ENCODE results near the gene LCLAT1. TPM values are rescaled to one million over a fixed set of nuclear protein-coding genes. Genes with fewer than 3 reads are reported as not detected.
A peak's percentile ranks its signal among the peaks of the same experiment; 100 is the strongest.
"Not testable (repeated sequence)": the region's sequence is repeated elsewhere in the genome, so short reads cannot be mapped to it uniquely, and the experiment has no call there.

LCLAT1 gene
- total RNA-seq, 1 donor from 2014 or later: 13.0 TPM

DNA sequence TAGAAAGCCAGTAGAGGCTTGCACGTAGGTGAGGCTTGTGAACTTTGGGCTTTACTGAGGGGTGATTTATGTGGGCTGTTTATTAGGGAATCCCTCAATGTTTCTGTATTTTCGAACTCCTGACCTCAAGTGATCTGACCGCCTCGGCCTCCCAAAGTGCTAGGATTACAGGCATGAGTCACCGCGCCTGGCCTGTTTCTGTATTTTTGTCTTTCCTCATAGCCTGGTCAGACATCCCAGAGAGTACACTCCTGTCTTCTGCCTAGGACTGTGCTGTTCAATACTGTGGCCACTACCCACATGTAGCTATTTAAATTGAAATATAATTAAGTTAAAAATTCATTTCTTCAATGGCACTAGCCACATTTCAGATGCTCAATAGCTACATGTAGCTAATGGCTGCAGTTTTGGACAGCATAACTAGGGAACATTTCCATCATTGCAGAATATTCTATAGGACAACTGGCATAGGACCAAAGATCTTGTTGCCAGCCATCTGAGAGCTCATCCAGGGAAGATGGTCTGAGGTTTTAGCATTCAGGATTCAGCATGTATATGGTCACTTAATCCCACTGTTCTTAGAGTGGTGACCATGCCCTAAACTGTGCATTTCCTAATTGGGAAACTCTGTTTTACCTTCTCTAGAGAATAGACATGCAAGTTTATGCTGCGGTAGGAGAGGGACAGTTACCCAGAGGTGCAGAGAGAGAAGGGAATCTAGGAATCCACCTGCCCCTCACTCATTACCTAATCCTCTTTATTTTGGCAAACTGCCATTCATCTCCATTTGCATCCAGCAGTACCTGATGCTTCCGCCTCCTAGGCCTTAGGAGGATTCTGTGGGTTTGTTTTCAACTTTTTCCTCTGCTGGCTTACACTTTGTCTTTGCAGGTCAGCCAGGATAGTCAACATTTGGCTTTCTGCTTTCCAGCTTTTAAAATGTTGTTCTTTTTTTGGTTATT lies 64.4 kb downstream of the LCLAT1 start:
- Histone ChIP-seq H3K4me3 (no peak overlapping the region), H3K4me1 (peaks cover 26% of the 10 kb centered on the region), H3K27me3 (ENCODE audit: low read depth) (no peaks in the 10 kb centered on the region), H3K36me3 (no peaks in the 10 kb centered on the region), H3K27ac (no peak overlapping the region), H3K9me3 (no peaks in the 10 kb centered on the region)
- no peak for DNase-seq
- ATAC-seq: peak; percentile 65 to 72
- TF ChIP-seq, protein P1, sequence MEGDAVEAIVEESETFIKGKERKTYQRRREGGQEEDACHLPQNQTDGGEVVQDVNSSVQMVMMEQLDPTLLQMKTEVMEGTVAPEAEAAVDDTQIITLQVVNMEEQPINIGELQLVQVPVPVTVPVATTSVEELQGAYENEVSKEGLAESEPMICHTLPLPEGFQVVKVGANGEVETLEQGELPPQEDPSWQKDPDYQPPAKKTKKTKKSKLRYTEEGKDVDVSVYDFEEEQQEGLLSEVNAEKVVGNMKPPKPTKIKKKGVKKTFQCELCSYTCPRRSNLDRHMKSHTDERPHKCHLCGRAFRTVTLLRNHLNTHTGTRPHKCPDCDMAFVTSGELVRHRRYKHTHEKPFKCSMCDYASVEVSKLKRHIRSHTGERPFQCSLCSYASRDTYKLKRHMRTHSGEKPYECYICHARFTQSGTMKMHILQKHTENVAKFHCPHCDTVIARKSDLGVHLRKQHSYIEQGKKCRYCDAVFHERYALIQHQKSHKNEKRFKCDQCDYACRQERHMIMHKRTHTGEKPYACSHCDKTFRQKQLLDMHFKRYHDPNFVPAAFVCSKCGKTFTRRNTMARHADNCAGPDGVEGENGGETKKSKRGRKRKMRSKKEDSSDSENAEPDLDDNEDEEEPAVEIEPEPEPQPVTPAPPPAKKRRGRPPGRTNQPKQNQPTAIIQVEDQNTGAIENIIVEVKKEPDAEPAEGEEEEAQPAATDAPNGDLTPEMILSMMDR (IDR thresholded peaks at IDR 0.05): no peak
- intact Hi-C loops (cut with DNase I): no loop called here

DNA sequence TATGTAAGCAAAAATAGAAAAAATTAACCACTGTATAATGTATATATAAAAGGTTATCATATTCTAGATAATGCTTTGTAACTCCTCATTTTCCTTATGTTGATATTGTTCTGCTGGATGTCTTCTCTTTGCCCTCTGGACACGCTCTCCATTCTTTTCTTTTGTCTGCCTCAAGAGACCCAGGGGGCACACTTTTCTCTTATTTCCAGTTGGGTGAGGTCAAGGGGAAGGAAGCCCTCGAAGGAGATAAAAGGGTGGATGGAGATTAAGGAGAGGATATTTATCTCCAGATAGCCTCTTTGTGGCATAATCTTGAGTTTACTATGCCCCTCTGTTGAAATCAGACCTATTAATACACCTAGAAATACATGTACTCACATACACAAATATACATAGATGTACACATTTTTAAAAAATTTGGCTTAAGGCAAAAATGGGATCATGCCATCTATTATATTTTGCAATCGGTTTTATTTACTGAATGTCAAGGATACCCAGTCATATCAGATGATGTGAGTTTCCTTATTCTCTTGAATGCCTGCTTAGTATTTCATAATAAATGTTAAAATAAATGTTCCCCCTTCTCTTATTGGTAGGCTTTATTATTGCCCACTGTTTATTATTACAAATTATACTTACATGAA lies 65.3 kb downstream of the LCLAT1 start:
- no peak overlapping the region for H3K4me3 ChIP-seq
- H3K36me3 ChIP-seq: no peaks in the 10 kb centered on the region
- H3K9me3 ChIP-seq: no peaks in the 10 kb centered on the region
- TF ChIP-seq, protein P1 (IDR thresholded peaks at IDR 0.05): no peak
- H3K4me1 ChIP-seq: peaks cover 26% of the 10 kb centered on the region
- intact Hi-C loops (cut with DNase I): no loop called here
- H3K27me3 ChIP-seq (ENCODE audit: low read depth): no peaks in the 10 kb centered on the region
- DNase-seq: no peak
- ATAC-seq: no peak
- no peak overlapping the region for H3K27ac ChIP-seq

DNA sequence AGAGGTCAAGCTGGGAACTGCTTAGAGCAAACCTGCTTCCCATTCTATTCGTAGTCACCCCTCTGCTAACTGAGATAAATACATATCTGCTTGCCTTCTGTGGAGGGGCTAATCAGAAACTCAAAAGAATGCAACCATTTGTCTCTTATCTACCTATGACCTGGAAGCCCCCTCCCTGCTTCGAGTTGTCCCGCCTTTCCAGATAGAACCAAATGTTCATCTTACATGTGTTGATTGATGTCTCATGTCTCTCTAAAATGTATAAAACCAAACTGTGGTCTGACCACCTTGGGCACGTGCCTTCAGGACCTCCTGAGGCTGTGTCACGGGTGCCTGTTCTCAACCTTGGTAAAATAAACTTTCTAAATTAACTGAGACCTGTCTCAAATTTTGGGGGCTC lies 66.6 kb downstream of the LCLAT1 start:
- intact Hi-C loops (cut with DNase I); H3K36me3 ChIP-seq; ATAC-seq; DNase-seq; H3K27ac ChIP-seq; H3K4me3 ChIP-seq; H3K9me3 ChIP-seq; H3K27me3 ChIP-seq (ENCODE audit: low read depth): not testable (repeated sequence)
- H3K4me1 ChIP-seq: peaks cover 26% of the 10 kb centered on the region

DNA sequence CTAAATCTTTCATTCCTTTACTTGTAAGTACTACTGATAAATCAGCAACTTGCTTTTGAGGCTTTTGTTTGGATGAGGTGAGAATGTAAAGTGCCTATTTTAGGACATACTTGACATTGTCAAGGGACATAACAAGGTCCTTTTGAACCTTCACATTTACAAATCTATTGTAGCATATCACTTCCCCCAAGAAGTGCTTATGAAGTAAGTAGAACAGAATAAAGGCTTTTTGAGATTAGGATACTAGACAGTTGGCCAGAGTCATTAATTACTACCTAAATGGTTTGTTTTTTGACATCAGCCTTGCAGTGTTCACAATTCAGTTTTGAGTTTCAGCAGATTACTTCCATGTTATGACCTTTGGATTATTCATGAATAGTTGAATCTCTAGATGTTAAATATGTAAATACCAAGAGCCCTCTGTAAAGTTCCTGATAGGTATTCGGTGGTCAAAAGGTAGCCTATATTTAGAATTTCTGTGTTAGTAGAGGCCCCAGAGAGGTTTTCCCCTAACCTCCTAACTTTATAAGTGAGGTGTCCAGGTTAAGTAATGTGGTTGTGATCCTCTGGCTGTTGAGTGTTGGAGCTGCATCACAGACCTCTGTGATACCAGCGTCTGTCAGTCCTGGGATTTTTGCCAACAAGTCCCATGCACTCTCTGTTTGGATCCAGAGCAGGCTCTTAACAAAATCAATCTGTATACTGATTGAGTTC lies 67.2 kb downstream of the LCLAT1 start:
- TF ChIP-seq, protein P1 (IDR thresholded peaks at IDR 0.05): no peak
- ATAC-seq: peak in 1 of 2 donors; percentile 28
- H3K9me3 ChIP-seq: peaks cover 2% of the 10 kb centered on the region
- H3K4me1 ChIP-seq: peaks cover 26% of the 10 kb centered on the region
- intact Hi-C loops (cut with DNase I): no loop called here
- no peak overlapping the region for H3K4me3 ChIP-seq
- DNase-seq: no peak
- no peak overlapping the region for H3K27ac ChIP-seq
- H3K27me3 ChIP-seq (ENCODE audit: low read depth): no peaks in the 10 kb centered on the region
- H3K36me3 ChIP-seq: no peaks in the 10 kb centered on the region

DNA sequence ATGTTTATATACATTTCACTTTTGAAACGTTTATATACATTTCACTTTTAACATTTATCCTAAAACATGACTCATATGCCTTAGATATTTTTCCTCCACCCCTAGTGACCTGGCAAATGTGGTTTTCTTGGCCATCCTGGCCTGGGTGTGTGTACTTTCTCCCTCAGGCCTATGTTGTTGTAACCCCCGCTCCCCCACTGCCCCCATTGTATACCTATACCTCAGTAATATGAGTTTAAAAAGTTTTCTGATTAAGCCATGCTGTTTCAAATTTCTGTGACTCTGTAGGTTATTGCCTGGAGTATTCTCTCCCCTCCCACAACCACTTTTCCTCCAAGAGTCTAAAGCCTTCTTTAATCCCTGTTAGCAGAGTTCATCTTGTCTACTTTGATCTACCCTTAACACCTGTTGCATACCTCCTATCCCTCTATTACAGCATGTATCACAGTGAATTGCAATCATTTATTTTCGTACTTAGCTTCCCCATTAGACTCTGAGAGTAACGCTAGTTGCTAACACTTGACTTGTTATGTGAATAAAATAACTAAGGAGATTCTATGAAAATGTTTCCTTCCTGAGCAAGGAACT lies 67.9 kb downstream of the LCLAT1 start:
- no peak for DNase-seq
- H3K9me3 ChIP-seq: peaks cover 5% of the 10 kb centered on the region
- intact Hi-C loops (cut with DNase I): no loop called here
- H3K4me3 ChIP-seq: no peak overlapping the region
- H3K27ac ChIP-seq: no peak overlapping the region
- no peaks in the 10 kb centered on the region for H3K36me3 ChIP-seq
- TF ChIP-seq, protein P1 (IDR thresholded peaks at IDR 0.05): no peak
- peaks cover 26% of the 10 kb centered on the region for H3K4me1 ChIP-seq
- ATAC-seq: no peak
- no peaks in the 10 kb centered on the region for H3K27me3 ChIP-seq (ENCODE audit: low read depth)
